ENCODE results near the gene KLRK1.
"Not testable (repeated sequence)": the region's sequence is repeated elsewhere in the genome, so short reads cannot be mapped to it uniquely, and the experiment has no call there.

The KLRK1 gene

DNA sequence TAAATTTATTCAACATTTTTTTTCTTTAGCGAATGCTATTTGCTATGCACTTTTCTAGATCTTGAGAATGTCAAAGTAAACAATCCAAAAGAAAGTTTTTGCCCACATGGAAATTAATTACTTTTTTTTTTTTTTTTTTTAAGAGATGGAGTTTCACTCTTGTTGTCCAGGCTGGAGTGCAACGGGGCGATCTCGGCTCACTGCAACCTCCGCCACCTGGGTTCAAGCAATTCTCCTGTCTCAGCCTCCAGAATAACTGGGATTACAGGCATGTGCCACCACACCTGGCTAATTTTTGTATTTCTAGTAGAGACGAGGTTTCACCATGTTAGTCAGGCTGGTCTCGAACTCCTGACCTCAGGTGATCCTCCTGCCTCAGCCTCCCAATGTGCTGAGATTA, 1.1 kb upstream of the KLRK1 start:
- not testable (repeated sequence) for H3K4me1 ChIP-seq (ENCODE audit: control insufficient read depth in 2 of 2, insufficient read depth in 2 of 2, low read length in 2 of 2); H3K36me3 ChIP-seq (ENCODE audit: control insufficient read depth in 2 of 2, insufficient read depth in 2 of 2, low read length in 2 of 2); H3K27ac ChIP-seq (ENCODE audit: low read depth in 2 of 2, low read length in 2 of 2); H3K4me3 ChIP-seq (ENCODE audit: low read length in 2 of 2); H3K9ac ChIP-seq (ENCODE audit: low read depth in 1 of 2, low read length in 2 of 2); H3K9me3 ChIP-seq (ENCODE audit: control insufficient read depth in 2 of 2, low read length in 2 of 2); H3K27me3 ChIP-seq (ENCODE audit: control insufficient read depth in 2 of 2, insufficient read depth in 2 of 2, low read length in 2 of 2)

DNA sequence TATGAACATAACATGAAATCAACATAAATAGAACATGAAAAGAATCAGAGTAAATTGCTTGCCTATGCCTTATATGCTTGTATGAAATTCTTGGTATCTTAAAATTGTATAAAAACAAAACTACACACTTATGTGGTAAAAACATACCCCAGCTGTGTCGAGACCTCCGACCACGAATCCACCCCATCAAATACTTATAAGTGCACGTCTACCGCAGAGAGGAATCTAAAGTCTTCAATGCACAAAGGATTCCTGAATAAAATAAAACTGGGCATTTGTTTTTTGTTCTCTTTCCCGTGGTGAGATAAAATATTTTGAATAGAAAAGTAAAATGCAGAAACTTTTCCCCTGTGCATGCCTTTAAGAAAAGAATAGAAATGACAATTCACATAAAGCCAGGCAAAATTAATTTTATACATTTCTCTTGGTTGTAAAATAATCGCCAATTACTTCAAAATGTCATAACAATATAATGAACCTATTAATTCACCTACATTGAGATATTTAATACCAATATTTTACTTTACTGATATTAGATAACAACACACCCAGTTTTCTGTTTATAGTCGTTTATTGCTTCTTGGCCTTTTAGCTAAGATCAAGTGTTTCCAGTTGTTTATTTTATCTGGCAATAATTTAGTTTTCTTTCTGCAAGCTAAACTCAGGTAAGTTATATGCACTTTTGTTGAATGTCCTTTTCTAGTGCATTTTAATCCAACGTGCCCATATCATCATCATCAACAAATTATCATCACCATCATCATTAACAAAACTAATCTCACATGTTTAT, 1.0 kb downstream of the KLRK1 start:
- Histone ChIP-seq H3K4me1 (ENCODE audit: control insufficient read depth in 2 of 2, insufficient read depth in 2 of 2, low read length in 2 of 2) (no peaks in the 10 kb centered on the region), H3K27me3 (ENCODE audit: control insufficient read depth in 2 of 2, insufficient read depth in 2 of 2, low read length in 2 of 2) (no peaks in the 10 kb centered on the region), H3K27ac (ENCODE audit: low read depth in 2 of 2, low read length in 2 of 2) (no peak overlapping the region), H3K4me3 (ENCODE audit: low read length in 2 of 2) (no peak overlapping the region), H3K9ac (ENCODE audit: low read depth in 1 of 2, low read length in 2 of 2) (no peak overlapping the region), H3K36me3 (ENCODE audit: control insufficient read depth in 2 of 2, insufficient read depth in 2 of 2, low read length in 2 of 2) (no peaks in the 10 kb centered on the region), H3K9me3 (ENCODE audit: control insufficient read depth in 2 of 2, low read length in 2 of 2) (no peaks in the 10 kb centered on the region)

DNA sequence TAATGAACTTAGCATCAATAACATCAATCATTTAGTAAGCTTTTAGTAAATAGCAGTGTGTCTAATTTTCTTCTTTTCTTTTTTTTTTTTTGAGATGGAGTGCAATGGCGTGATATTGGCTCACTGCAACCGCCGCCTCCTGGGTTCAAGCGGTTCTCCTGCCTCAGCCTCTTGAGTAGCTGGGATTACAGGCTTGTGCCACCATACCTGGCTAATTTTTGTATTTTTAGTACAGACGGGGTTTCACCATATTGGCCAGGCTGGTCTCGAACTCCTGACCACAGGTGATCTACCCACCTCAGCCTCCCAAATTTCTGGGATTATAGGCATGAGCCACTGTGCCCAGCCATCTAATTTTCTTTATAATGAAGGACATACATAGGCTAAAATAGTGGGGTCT, 2.3 kb downstream of the KLRK1 start:
- H3K9me3 ChIP-seq (ENCODE audit: control insufficient read depth in 2 of 2, low read length in 2 of 2); H3K36me3 ChIP-seq (ENCODE audit: control insufficient read depth in 2 of 2, insufficient read depth in 2 of 2, low read length in 2 of 2); H3K27me3 ChIP-seq (ENCODE audit: control insufficient read depth in 2 of 2, insufficient read depth in 2 of 2, low read length in 2 of 2); H3K4me1 ChIP-seq (ENCODE audit: control insufficient read depth in 2 of 2, insufficient read depth in 2 of 2, low read length in 2 of 2); H3K9ac ChIP-seq (ENCODE audit: low read depth in 1 of 2, low read length in 2 of 2); H3K4me3 ChIP-seq (ENCODE audit: low read length in 2 of 2); H3K27ac ChIP-seq (ENCODE audit: low read depth in 2 of 2, low read length in 2 of 2): not testable (repeated sequence)

DNA sequence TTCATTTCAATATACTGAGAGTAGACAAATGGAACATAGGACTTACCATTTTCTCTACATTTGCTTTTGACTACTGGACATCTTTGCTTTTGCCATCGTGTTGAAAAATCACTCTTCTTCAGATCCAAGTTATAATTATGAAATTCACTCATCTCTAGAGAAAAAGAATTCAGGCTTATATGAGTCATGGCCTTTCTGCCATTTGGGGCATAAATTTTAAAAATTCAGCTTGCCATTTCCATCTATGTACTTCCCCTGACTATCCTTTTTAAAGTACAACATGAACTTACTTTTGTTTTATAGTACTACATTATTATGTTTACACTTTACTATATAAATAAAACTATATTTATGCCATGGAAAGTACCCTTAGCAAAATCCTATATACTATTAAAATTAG, 3.0 kb downstream of the KLRK1 start:
- Histone ChIP-seq H3K27me3 (ENCODE audit: control insufficient read depth in 2 of 2, insufficient read depth in 2 of 2, low read length in 2 of 2) (no peaks in the 10 kb centered on the region), H3K4me3 (ENCODE audit: low read length in 2 of 2) (no peak overlapping the region), H3K36me3 (ENCODE audit: control insufficient read depth in 2 of 2, insufficient read depth in 2 of 2, low read length in 2 of 2) (no peaks in the 10 kb centered on the region), H3K9ac (ENCODE audit: low read depth in 1 of 2, low read length in 2 of 2) (no peak overlapping the region), H3K9me3 (ENCODE audit: control insufficient read depth in 2 of 2, low read length in 2 of 2) (no peaks in the 10 kb centered on the region), H3K27ac (ENCODE audit: low read depth in 2 of 2, low read length in 2 of 2) (no peak overlapping the region), H3K4me1 (ENCODE audit: control insufficient read depth in 2 of 2, insufficient read depth in 2 of 2, low read length in 2 of 2) (no peaks in the 10 kb centered on the region)

DNA sequence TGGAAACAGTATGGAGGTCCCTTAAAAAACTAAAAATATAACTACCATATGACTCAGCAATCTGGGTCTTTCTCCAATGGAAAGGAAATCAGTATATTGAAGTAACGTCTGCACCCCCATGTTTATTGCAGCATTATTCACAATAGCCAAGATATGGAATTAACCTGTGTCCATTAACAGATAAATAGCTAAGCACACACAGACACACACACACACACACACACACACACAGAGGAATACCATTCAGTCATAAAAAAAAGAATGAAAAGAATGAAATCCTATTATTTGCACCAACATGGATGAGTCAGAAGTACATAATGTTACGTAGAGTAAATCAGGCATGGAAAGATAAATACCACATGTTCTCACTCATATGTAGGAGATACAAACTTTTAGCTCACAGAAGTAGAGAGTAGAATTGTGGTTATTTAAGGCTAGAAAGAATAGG, 4.7 kb downstream of the KLRK1 start:
- H3K9ac ChIP-seq (ENCODE audit: low read depth in 1 of 2, low read length in 2 of 2) = no peak overlapping the region
- no peak overlapping the region for H3K4me3 ChIP-seq (ENCODE audit: low read length in 2 of 2)
- H3K36me3 ChIP-seq (ENCODE audit: control insufficient read depth in 2 of 2, insufficient read depth in 2 of 2, low read length in 2 of 2) = no peaks in the 10 kb centered on the region
- no peaks in the 10 kb centered on the region for H3K27me3 ChIP-seq (ENCODE audit: control insufficient read depth in 2 of 2, insufficient read depth in 2 of 2, low read length in 2 of 2)
- no peaks in the 10 kb centered on the region for H3K9me3 ChIP-seq (ENCODE audit: control insufficient read depth in 2 of 2, low read length in 2 of 2)
- H3K4me1 ChIP-seq (ENCODE audit: control insufficient read depth in 2 of 2, insufficient read depth in 2 of 2, low read length in 2 of 2) = no peaks in the 10 kb centered on the region
- no peak overlapping the region for H3K27ac ChIP-seq (ENCODE audit: low read depth in 2 of 2, low read length in 2 of 2)

DNA sequence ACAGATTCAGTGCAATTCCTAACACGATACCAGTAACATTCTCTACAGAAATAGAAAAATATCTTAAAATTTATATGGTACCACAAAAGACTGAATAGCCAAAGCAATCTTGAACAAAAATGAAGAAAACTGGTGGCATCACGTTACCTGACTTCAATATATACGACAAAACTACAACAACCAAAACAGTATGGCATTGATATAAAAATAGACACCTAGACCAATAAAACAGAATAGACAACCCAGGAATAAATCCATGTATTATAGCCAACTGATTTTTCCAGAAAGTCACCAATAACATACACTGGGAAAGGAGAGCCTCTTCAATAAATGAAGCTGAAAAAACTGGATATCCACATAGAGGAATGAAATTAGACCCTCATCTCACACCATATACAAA, 5.7 kb downstream of the KLRK1 start:
- no peak overlapping the region for H3K9ac ChIP-seq (ENCODE audit: low read depth in 1 of 2, low read length in 2 of 2)
- no peak overlapping the region for H3K4me3 ChIP-seq (ENCODE audit: low read length in 2 of 2)
- no peaks in the 10 kb centered on the region for H3K27me3 ChIP-seq (ENCODE audit: control insufficient read depth in 2 of 2, insufficient read depth in 2 of 2, low read length in 2 of 2)
- no peak overlapping the region for H3K27ac ChIP-seq (ENCODE audit: low read depth in 2 of 2, low read length in 2 of 2)
- H3K36me3 ChIP-seq (ENCODE audit: control insufficient read depth in 2 of 2, insufficient read depth in 2 of 2, low read length in 2 of 2) = no peaks in the 10 kb centered on the region
- H3K4me1 ChIP-seq (ENCODE audit: control insufficient read depth in 2 of 2, insufficient read depth in 2 of 2, low read length in 2 of 2) = no peaks in the 10 kb centered on the region
- no peaks in the 10 kb centered on the region for H3K9me3 ChIP-seq (ENCODE audit: control insufficient read depth in 2 of 2, low read length in 2 of 2)

DNA sequence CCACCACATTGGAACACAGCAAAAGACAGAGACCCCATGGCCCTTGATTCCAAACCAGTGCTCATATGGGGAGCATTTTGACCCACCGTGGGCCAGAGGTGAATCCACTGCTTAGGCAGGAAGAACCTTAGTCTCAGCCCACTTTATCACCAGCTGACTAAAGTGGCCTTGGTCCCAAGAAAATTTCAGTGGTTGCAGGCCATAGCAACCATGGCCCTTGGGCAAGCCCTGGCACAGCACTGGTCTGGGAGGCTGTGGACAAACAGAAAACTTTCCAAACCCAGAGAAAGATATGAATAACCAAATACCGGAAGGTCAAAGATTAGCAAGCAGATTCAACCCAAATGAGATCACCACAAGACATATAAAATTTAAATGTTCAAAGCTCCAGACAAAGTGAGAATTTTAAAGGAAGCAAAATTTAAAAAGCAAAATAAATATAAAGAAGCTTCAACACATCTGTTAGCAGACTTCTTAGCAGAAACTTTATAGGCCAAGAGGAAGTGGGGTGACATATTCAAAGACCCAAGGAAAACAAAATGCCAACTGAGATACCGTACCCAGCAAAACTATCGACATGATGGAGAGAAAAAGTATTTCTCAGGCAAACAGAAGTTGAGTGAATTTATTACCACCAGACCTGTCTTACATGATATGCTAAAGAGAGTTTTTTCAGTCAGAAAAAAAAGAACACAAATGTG, 7.8 kb downstream of the KLRK1 start:
- H3K36me3 ChIP-seq (ENCODE audit: control insufficient read depth in 2 of 2, insufficient read depth in 2 of 2, low read length in 2 of 2) = no peaks in the 10 kb centered on the region
- H3K4me3 ChIP-seq (ENCODE audit: low read length in 2 of 2) = no peak overlapping the region
- H3K27me3 ChIP-seq (ENCODE audit: control insufficient read depth in 2 of 2, insufficient read depth in 2 of 2, low read length in 2 of 2) = no peaks in the 10 kb centered on the region
- H3K9ac ChIP-seq (ENCODE audit: low read depth in 1 of 2, low read length in 2 of 2) = no peak overlapping the region
- no peaks in the 10 kb centered on the region for H3K4me1 ChIP-seq (ENCODE audit: control insufficient read depth in 2 of 2, insufficient read depth in 2 of 2, low read length in 2 of 2)
- H3K9me3 ChIP-seq (ENCODE audit: control insufficient read depth in 2 of 2, low read length in 2 of 2) = no peaks in the 10 kb centered on the region
- H3K27ac ChIP-seq (ENCODE audit: low read depth in 2 of 2, low read length in 2 of 2) = peak overlapping the region in 1 of 2 donors; percentile 5

DNA sequence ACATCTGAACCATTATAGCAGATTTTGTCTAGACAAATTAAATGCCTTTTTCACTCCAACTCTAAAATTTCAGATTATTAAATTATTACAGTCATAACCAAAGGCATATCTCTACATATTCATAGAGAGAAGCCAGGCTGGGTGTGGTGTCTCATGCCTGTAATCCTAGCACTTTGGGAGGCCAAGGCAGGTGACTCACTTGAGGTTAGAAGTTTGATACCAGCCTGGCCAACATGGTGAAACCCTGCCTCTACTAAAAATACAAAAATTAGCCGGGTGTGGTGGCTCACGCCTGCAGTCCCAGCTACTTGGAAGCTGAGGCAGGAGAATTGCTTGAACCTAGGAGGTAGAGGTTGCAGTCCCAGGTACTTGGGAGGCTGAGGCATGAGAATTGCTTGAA, 11.1 kb downstream of the KLRK1 start:
- H3K36me3 ChIP-seq (ENCODE audit: control insufficient read depth in 2 of 2, insufficient read depth in 2 of 2, low read length in 2 of 2); H3K27me3 ChIP-seq (ENCODE audit: control insufficient read depth in 2 of 2, insufficient read depth in 2 of 2, low read length in 2 of 2); H3K4me3 ChIP-seq (ENCODE audit: low read length in 2 of 2); H3K27ac ChIP-seq (ENCODE audit: low read depth in 2 of 2, low read length in 2 of 2); H3K9ac ChIP-seq (ENCODE audit: low read depth in 1 of 2, low read length in 2 of 2); H3K9me3 ChIP-seq (ENCODE audit: control insufficient read depth in 2 of 2, low read length in 2 of 2); H3K4me1 ChIP-seq (ENCODE audit: control insufficient read depth in 2 of 2, insufficient read depth in 2 of 2, low read length in 2 of 2): not testable (repeated sequence)

DNA sequence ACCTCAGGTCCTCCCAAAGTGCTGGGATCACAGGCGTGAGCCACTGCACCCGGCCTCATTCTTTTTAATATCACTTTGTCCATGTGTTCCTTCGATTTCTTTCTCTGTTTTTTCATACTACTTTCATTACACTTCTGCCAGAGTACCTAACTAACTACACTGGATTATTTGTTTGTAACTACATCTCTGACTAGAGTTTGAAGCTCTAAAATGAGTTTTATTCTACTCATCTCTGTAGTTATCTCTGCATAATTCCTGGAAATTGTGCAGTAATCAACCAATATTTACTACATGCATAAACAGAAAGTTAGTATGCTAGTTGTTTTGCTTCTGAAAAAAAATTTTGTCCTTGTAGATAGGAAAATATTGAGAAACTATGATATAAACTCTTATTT, 15.2 kb downstream of the KLRK1 start:
- Histone ChIP-seq H3K27ac (ENCODE audit: low read depth in 2 of 2, low read length in 2 of 2) (no peak overlapping the region), H3K36me3 (ENCODE audit: control insufficient read depth in 2 of 2, insufficient read depth in 2 of 2, low read length in 2 of 2) (no peaks in the 10 kb centered on the region), H3K27me3 (ENCODE audit: control insufficient read depth in 2 of 2, insufficient read depth in 2 of 2, low read length in 2 of 2) (no peaks in the 10 kb centered on the region), H3K9me3 (ENCODE audit: control insufficient read depth in 2 of 2, low read length in 2 of 2) (no peaks in the 10 kb centered on the region), H3K9ac (ENCODE audit: low read depth in 1 of 2, low read length in 2 of 2) (no peak overlapping the region), H3K4me3 (ENCODE audit: low read length in 2 of 2) (no peak overlapping the region), H3K4me1 (ENCODE audit: control insufficient read depth in 2 of 2, insufficient read depth in 2 of 2, low read length in 2 of 2) (peaks cover 7 to 9% of the 10 kb centered on the region in 2 donors)

DNA sequence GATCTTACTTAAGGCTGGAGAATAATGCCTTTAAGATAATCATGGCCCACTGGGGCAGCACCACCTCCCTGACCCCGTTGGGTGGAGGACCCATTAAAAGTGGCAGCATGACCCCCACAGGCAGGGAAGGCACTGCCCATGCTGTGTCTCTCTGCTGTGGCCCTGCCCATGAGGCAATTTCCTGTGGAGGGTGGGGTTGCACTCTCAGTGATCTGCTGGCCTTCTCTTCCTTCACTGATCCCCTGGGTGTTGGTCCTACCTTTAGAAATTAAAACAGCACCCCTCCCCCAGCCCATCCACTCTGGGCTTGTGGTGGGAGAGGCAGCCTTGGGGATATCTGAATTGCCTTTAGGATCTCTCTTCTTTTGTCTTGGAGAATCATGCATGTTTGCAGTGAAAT, 17.3 kb downstream of the KLRK1 start:
- no peaks in the 10 kb centered on the region for H3K9me3 ChIP-seq (ENCODE audit: control insufficient read depth in 2 of 2, low read length in 2 of 2)
- H3K27ac ChIP-seq (ENCODE audit: low read depth in 2 of 2, low read length in 2 of 2) = peak overlapping the region; percentile 82 to 83
- H3K9ac ChIP-seq (ENCODE audit: low read depth in 1 of 2, low read length in 2 of 2) = peak overlapping the region in 1 of 2 donors; percentile 5
- peak overlapping the region; percentile 0 to 48 for H3K4me3 ChIP-seq (ENCODE audit: low read length in 2 of 2)
- peaks cover 7 to 9% of the 10 kb centered on the region in 2 donors for H3K4me1 ChIP-seq (ENCODE audit: control insufficient read depth in 2 of 2, insufficient read depth in 2 of 2, low read length in 2 of 2)
- H3K27me3 ChIP-seq (ENCODE audit: control insufficient read depth in 2 of 2, insufficient read depth in 2 of 2, low read length in 2 of 2) = no peaks in the 10 kb centered on the region
- no peaks in the 10 kb centered on the region for H3K36me3 ChIP-seq (ENCODE audit: control insufficient read depth in 2 of 2, insufficient read depth in 2 of 2, low read length in 2 of 2)

All from mucosa of rectum (tissue), 2 donors.